Karpas-422 (cell line): Measurements from ENCODE around the gene MYCBP2. TPM values are rescaled to one million over a fixed set of nuclear protein-coding genes. Genes with fewer than 3 reads are reported as not detected.

Experiments
- DNase-seq: peaks from one replicate; pipeline ENCODE4 v3.0.0-alpha.2; 2015
- H2AFZ ChIP-seq: fragments of 200-600 bp; sonication (generic); 2 replicates; pipeline ENCODE4 v1.6.1; 2014; ENCODE audit warnings: antibody characterized with exemption, low read length, mixed read lengths
- H3K27ac ChIP-seq: fragments of 200-600 bp; sonication (generic); 2 replicates; pipeline ENCODE4 v1.5.1; 2014; ENCODE audit warnings: mild to moderate bottlenecking, low read length, moderate library complexity
- H3K27me3 ChIP-seq: fragments of 200-600 bp; sonication (generic); 2 replicates; pipeline ENCODE4 v1.6.1; 2014; ENCODE audit warnings: low read length, mixed read lengths
- H3K36me3 ChIP-seq: fragments of 200-600 bp; sonication (generic); 2 replicates; pipeline ENCODE4 v1.6.1; 2014; ENCODE audit warnings: low read length, mixed read lengths; ENCODE audit not compliant: insufficient read depth
- H3K4me1 ChIP-seq: fragments of 200-600 bp; sonication (generic); 2 replicates; pipeline ENCODE4 v1.6.1; 2014; ENCODE audit warnings: mild to moderate bottlenecking, low read length, mixed read lengths
- H3K4me2 ChIP-seq: fragments of 200-600 bp; sonication (generic); 2 replicates; pipeline ENCODE4 v1.6.1; 2014; ENCODE audit warnings: low read length, low read depth, mild to moderate bottlenecking; ENCODE audit not compliant: poor library complexity, severe bottlenecking
- H3K4me3 ChIP-seq: fragments of 200-600 bp; sonication (generic); 2 replicates; pipeline ENCODE4 v1.5.1; 2014; ENCODE audit warnings: mild to moderate bottlenecking, antibody characterized with exemption, low read length, mixed read lengths
- H3K79me2 ChIP-seq: fragments of 200-600 bp; sonication (generic); 2 replicates; pipeline ENCODE4 v1.6.1; 2014; ENCODE audit warnings: mild to moderate bottlenecking, low read length, mixed read lengths
- H3K9ac ChIP-seq: fragments of 200-600 bp; sonication (generic); 2 replicates; pipeline ENCODE4 v1.6.0; 2014; ENCODE audit warnings: low read length
- H3K9me2 ChIP-seq: fragments of 200-600 bp; sonication (generic), shearing (Covaris generic); replicated peaks from 2 replicates; pipeline ENCODE4 v1.6.0; 2014; ENCODE audit warnings: mild to moderate bottlenecking, low read length, moderate library complexity; ENCODE audit not compliant: insufficient read depth
- H3K9me3 ChIP-seq: fragments of 300-700, 200-600 bp; sonication (generic); 2 replicates; pipeline ENCODE4 v1.6.1; 2014; ENCODE audit warnings: low read length, mixed read lengths
- H4K20me1 ChIP-seq: fragments of 200-600 bp; sonication (generic); 2 replicates; pipeline ENCODE4 v1.6.1; 2014; ENCODE audit warnings: mild to moderate bottlenecking, antibody characterized with exemption, low read length, low read depth; ENCODE audit not compliant: insufficient read depth
- total RNA-seq: library from RNA; depleted of rRNA; stranded (reverse); fragments of >200 nt; shearing (Covaris generic); gene quantifications from 2 replicates; pipeline ENCODE4 v1.2.3, GENCODE V29; 2014; ENCODE audit warnings: low replicate concordance

MYCBP2 gene
- total RNA-seq, 1 experiment from 2014 or later: 188 TPM

DNA sequence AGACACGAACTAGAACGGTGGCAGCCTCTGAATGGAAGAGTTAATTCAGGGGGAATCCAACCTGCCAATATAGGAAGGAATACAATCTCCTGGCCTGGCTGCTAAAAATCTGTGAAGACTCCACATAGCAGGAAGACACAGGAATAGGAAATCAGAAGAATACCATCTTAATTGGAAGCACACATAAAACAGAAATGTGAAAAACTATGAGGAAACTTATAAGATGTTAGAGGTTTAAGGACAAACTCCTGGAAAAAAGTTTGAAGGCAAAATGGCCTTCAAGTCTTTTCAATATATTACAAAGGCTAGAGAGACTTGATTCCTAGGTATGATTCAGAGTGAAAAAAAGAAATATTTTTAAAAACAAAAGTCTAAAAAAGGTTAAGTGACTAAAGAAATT is 221.8 kb downstream of the MYCBP2 start:
- Histone ChIP-seq H3K4me1 (no peaks in the 10 kb centered on the region), H3K27ac (no peak overlapping the region), H2AFZ (no peak overlapping the region), H3K9me3 (no peaks in the 10 kb centered on the region), H3K79me2 (no peaks in the 10 kb centered on the region), H3K36me3 (peaks cover 14% of the 10 kb centered on the region; the same call in 1 of the 2 replicates), H3K4me3 (no peak overlapping the region), H3K9ac (no peak overlapping the region), H4K20me1 (no peaks in the 10 kb centered on the region), H3K4me2 (no peak overlapping the region), H3K9me2 (no peaks in the 10 kb centered on the region), H3K27me3 (no peaks in the 10 kb centered on the region)
- DNase-seq: no peak

DNA sequence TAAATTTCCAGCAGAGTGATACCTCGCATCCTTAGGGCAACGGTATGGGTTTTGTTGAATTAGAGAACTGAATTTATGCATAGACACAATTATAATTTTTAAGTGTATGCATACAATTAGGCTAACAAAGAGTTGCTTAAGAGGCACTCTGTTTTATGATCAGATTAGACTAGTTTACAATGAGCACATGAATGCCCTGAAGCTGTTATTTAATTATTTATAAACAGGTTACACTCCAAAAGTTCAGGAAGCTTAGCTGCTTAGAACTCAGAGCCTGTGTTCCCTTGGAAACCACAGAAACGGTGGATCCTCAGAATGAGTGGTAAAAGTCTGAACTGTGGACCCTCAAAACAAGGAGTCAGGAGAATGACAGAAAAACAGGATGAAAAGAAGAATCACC is 227.5 kb downstream of the MYCBP2 start:
- no peak overlapping the region for H3K4me2 ChIP-seq
- H3K9me2 ChIP-seq: no peaks in the 10 kb centered on the region
- H3K4me3 ChIP-seq: no peak overlapping the region
- H3K4me1 ChIP-seq: no peaks in the 10 kb centered on the region
- no peaks in the 10 kb centered on the region for H3K79me2 ChIP-seq
- H2AFZ ChIP-seq: no peak overlapping the region
- no peaks in the 10 kb centered on the region for H3K27me3 ChIP-seq
- no peak for DNase-seq
- no peaks in the 10 kb centered on the region for H3K9me3 ChIP-seq
- no peak overlapping the region for H3K9ac ChIP-seq
- peaks cover 27% of the 10 kb centered on the region for H3K36me3 ChIP-seq
- H4K20me1 ChIP-seq: no peaks in the 10 kb centered on the region
- no peak overlapping the region for H3K27ac ChIP-seq

DNA sequence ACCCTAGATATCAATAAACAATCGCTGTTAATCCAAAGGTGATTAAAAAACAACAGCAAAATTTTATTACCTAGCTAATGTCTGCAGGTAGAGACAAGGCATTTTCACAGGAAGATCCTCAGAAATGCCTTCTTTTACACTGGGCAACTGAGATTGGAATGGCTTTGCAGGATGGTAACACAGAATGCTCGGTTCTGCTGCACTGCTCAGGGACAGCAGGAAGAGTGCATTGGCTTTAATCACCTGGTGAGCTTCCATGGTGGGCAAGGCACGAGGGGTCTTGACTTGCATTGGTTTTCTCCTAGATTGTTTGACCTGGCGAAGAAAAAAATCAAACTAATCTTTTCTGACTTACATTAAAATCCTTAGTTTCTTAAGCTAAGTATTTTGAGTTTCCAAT is 231.6 kb downstream of the MYCBP2 start:
- Histone ChIP-seq H3K9me2 (no peaks in the 10 kb centered on the region), H3K4me2 (no peak overlapping the region), H3K27ac (no peak overlapping the region), H3K27me3 (no peaks in the 10 kb centered on the region), H4K20me1 (no peaks in the 10 kb centered on the region), H3K4me3 (no peak overlapping the region), H3K9me3 (no peaks in the 10 kb centered on the region), H3K9ac (no peak overlapping the region), H3K36me3 (peaks cover 49% of the 10 kb centered on the region), H3K79me2 (no peaks in the 10 kb centered on the region), H2AFZ (no peak overlapping the region), H3K4me1 (no peaks in the 10 kb centered on the region)
- no peak for DNase-seq

DNA sequence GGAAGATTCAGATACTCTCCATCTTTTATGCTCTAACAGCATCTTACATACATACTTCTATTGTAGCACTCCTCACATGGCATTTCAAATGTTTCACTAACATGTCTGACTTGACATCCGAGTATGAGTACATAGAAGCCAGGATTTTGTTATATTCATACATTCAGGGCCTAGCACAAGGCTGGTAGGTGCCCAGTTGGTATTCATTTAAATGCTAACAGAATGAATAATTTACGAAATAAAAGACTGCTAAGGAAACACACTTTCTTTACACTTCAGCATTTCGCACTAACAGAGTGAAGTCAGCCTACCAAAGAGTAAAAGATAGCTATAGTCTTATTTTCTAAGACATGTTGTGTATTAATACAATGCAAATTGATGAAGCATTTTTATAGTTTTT is 232.1 kb downstream of the MYCBP2 start:
- Histone ChIP-seq H3K4me2 (no peak overlapping the region), H3K79me2 (no peaks in the 10 kb centered on the region), H3K9me2 (no peaks in the 10 kb centered on the region), H3K4me3 (no peak overlapping the region), H2AFZ (no peak overlapping the region), H3K36me3 (peaks cover 53% of the 10 kb centered on the region), H3K27me3 (no peaks in the 10 kb centered on the region), H4K20me1 (no peaks in the 10 kb centered on the region), H3K9me3 (no peaks in the 10 kb centered on the region), H3K9ac (no peak overlapping the region), H3K27ac (no peak overlapping the region), H3K4me1 (no peaks in the 10 kb centered on the region)
- DNase-seq: no peak

DNA sequence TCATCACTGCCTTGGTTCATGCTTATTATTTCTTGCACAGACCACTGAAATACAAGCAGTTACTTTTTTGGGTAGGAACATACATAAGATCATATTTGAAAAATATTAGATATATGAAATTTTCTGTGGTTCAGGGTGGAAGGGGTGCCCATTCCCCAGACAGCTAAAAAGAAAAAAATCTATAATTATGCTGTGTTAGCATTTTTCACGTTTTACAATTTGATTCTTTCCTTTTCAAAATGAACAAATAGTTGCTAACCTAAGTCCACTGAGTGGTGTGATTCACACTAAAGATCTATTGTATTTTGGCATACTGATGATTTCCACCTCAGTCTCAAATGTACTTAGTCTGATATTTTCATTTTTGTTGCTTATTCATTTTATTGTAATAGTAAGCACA is 233.2 kb downstream of the MYCBP2 start:
- Histone ChIP-seq H3K36me3 (peaks cover 61% of the 10 kb centered on the region), H3K9ac (no peak overlapping the region), H3K9me3 (no peaks in the 10 kb centered on the region), H2AFZ (no peak overlapping the region), H3K4me2 (no peak overlapping the region), H3K79me2 (no peaks in the 10 kb centered on the region), H3K4me3 (no peak overlapping the region), H3K4me1 (no peaks in the 10 kb centered on the region), H4K20me1 (no peaks in the 10 kb centered on the region), H3K27me3 (no peaks in the 10 kb centered on the region), H3K9me2 (no peaks in the 10 kb centered on the region), H3K27ac (no peak overlapping the region)
- no peak for DNase-seq

DNA sequence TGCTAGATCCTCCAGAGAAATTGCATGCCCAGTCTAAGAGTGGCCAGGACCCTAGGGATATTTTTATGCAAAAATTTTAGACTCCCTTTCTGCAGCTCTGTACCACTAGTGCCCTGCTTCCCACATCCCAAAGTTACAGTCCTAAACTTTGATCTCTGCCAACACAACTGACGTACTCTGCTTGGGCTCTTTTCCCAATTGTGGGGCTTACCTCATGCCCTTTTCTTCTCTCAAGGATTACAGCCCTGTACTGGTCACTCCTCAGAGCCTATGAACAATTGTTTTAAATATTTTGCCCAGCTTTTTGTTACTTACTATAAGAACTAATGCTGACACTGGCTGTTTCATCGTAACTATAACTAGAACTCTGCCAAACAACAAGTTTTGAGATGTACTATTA is 242.1 kb downstream of the MYCBP2 start:
- no peaks in the 10 kb centered on the region for H3K9me3 ChIP-seq

DNA sequence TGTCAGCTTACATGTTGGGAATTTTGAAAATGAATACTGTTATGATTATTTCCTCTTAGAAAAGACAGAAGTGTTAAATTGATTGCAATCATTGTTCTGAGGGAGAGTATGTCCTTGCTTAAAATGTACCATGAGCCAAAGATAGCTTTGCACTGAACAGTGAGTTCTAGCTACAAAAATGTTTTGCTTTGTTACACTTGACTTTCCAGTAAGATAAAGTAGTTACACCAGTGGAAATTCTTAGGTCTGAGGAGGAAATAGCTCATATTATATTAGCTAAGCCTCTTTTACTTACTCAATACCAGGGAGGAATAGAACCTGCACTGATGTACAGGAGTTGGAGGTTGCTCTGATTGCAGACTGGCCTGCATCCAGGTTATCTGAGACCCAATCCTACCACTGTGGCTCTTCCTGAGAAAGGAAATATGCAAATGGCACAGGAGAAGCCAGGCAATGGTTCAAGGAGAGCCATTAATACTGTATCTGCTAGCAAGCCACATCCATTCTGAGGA is 246.9 kb downstream of the MYCBP2 start:
- no peaks in the 10 kb centered on the region for H3K9me3 ChIP-seq
- H3K9ac ChIP-seq: no peak overlapping the region

More for the DNA sequence above, 242.1 kb downstream of the MYCBP2 start:
- Histone ChIP-seq H3K4me3 (no peak overlapping the region), H3K4me1 (no peaks in the 10 kb centered on the region), H3K27ac (no peak overlapping the region), H3K9ac (no peak overlapping the region), H3K36me3 (peaks cover 80% of the 10 kb centered on the region), H3K4me2 (no peak overlapping the region), H2AFZ (no peak overlapping the region), H3K79me2 (no peaks in the 10 kb centered on the region), H4K20me1 (no peaks in the 10 kb centered on the region), H3K27me3 (no peaks in the 10 kb centered on the region), H3K9me2 (no peaks in the 10 kb centered on the region)
- DNase-seq: no peak

DNA sequence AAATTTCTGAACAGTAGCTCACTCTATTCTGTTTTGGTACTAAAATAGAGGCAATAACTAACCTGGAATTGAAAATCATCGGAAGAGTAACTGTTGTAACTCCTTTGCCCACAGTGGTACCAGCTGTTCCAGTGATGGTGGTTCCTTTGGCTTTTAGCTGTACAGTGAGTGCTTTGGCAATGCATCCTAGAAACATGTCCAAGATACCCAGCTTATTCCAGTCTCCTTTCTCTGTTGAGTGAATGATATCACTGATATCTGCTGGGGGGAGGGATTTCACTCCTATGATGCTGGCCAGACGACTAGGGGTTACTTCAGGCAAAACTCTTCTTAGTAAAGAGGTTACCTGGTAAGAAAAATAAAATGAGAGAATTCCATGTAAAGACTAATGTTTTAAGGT is 259.4 kb downstream of the MYCBP2 start:
- H3K27ac ChIP-seq: no peak overlapping the region
- no peak overlapping the region for H3K4me2 ChIP-seq
- no peaks in the 10 kb centered on the region for H4K20me1 ChIP-seq
- H3K27me3 ChIP-seq: no peaks in the 10 kb centered on the region
- no peaks in the 10 kb centered on the region for H3K9me2 ChIP-seq
- H2AFZ ChIP-seq: no peak overlapping the region
- H3K4me3 ChIP-seq: no peak overlapping the region
- no peak overlapping the region for H3K9ac ChIP-seq
- peaks cover 49% of the 10 kb centered on the region for H3K36me3 ChIP-seq
- H3K9me3 ChIP-seq: no peaks in the 10 kb centered on the region
- H3K79me2 ChIP-seq: no peaks in the 10 kb centered on the region
- DNase-seq: no peak
- H3K4me1 ChIP-seq: peaks cover 26% of the 10 kb centered on the region

More for the DNA sequence above, 246.9 kb downstream of the MYCBP2 start:
- no peaks in the 10 kb centered on the region for H3K27me3 ChIP-seq
- DNase-seq: no peak
- no peak overlapping the region for H3K27ac ChIP-seq
- peaks cover 90% of the 10 kb centered on the region for H3K36me3 ChIP-seq
- H2AFZ ChIP-seq: no peak overlapping the region
- no peaks in the 10 kb centered on the region for H3K79me2 ChIP-seq
- no peaks in the 10 kb centered on the region for H3K9me2 ChIP-seq
- no peaks in the 10 kb centered on the region for H4K20me1 ChIP-seq
- H3K4me3 ChIP-seq: no peak overlapping the region
- H3K4me2 ChIP-seq: no peak overlapping the region
- H3K4me1 ChIP-seq: no peaks in the 10 kb centered on the region
